Adrenal gland (tissue), 12 donors: ENCODE measurements around the gene FAIM2. TPM values are rescaled to one million over a fixed set of nuclear protein-coding genes. Genes with fewer than 3 reads are reported as not detected.

Experiments used
- DNase-seq, 7 donors: peaks; one replicate each; pipeline ENCODE4 v3.0.0-alpha.2; 2019 to 2020
- H3K27ac ChIP-seq, 5 donors: fragments of 200-600 bp; sonication (generic) in 4 of 5; 1 replicate in 3 of 5; 2 replicates in 2 of 5; pipeline versions ENCODE4 v1.5.1 to v1.8.0; 2016 to 2020; ENCODE audit warnings: mild to moderate bottlenecking in 1 of 5
- H3K27me3 ChIP-seq: fragments of 200-600 bp; 2 replicates; pipeline ENCODE4 v1.8.0; 2021
- H3K36me3 ChIP-seq, 2 donors: fragments of 200-600 bp; replicated peaks in 1 of 2; 1 replicate in 1 of 2; 2 replicates in 1 of 2; pipeline versions ENCODE4 v1.5.1 to v1.8.0; 2018 to 2022
- H3K4me1 ChIP-seq, 2 donors: fragments of 200-600 bp; replicated peaks in 1 of 2; 1 replicate in 1 of 2; 2 replicates in 1 of 2; pipeline versions ENCODE4 v1.5.1 to v1.8.0; 2018 to 2021
- H3K4me3 ChIP-seq, 4 donors: fragments of 200-600 bp; sonication (generic) in 3 of 4; one replicate each; pipeline ENCODE4 v1.5.1; 2016 to 2018
- H3K9me3 ChIP-seq, 3 donors: fragments of 200-600 bp; sonication (generic) in 1 of 3; replicated peaks in 1 of 3; 1 replicate in 2 of 3; 2 replicates in 1 of 3; pipeline versions ENCODE4 v1.5.1 to v1.8.0; 2016 to 2021
- POLR2A ChIP-seq, 2 donors: fragments of 450-650 bp; IDR thresholded peaks; one replicate each; pipeline ENCODE4 v1.6.1; 2017; ENCODE audit warnings: antibody characterized with exemption in 2 of 2, mild to moderate bottlenecking in 2 of 2, moderate library complexity in 1 of 2
- WGBS, 4 donors: extraction: QIAGEN DNeasy Blood & Tissue Kit in 2 of 4; methylation state at CpG; one replicate each; pipeline versions ENCODE4 v1.1.5 to v1.1.7; 2013 to 2017; 5-methylcytosine and 5-hydroxymethylcytosine counted together
- intact Hi-C, 2 donors: fragments of 100-400 bp; cut with DNase I; formaldehyde crosslinking; loops; one replicate each; pipeline versions ENCODE4 v1.14.1 to v1.15.0; 2022 to 2023
- polyA plus RNA-seq, 3 donors: library from polyadenylated mRNA; stranded (reverse); fragments of 200-250 nt in 2 of 3; fragments of 350-450 nt in 1 of 3; fragmentation: Illumina TruSeq in 1 of 3; extraction: RNeasy Lipid Tissue Mini Kit (QIAGEN cat#74804) in 1 of 3; gene quantifications; one replicate each; pipeline ENCODE4 v1.2.3, GENCODE V29; 2013 to 2014
- total RNA-seq, 9 donors: library from RNA; depleted of rRNA in 4 of 9; stranded (reverse); fragments of >200 nt in 4 of 9; fragments of 120-200 nt in 1 of 9; fragmentation: NEBNext Ultra II Directional in 1 of 9; extraction: Animal tissue kit (Norgen Biotek cat#: 25700) in 1 of 9; gene quantifications; one replicate each; pipeline versions ENCODE4 v1.1.0 to v1.2.4, GENCODE V29; 2013 to 2023
- TF ChIP-seq, protein P1 (sequence below), 6 experiments: fragments of 450-650 bp in 4 of 6; fragments of 200-600 bp in 2 of 6; sonication (generic) in 1 of 6; IDR thresholded peaks; 1 replicate in 5 of 6; 2 replicates in 1 of 6; pipeline versions ENCODE4 v1.5.1 to v1.8.0; 2016 to 2021; ENCODE audit warnings: antibody characterized with exemption in 6 of 6, mild to moderate bottlenecking in 2 of 6, moderate library complexity in 1 of 6
- donor health status: healthy with polysubstance abuse.
- donor health status: Bipolar disorder and iron deficiency.
- donor health status: DM: yes; HTN: yes; CAD: no.
- donor health status: DM: no; HTN: no; CAD: no.
- donor health status: DM: no; HTN: no; CAD: no.
- donor health status: DM: yes; HTN: yes; CAD: no.

FAIM2 gene
- total and polyA plus RNA-seq, 12 donors: 0.35 to 50.8 (median 8.7) TPM

GRCh38 chr12:49854976-49855375 is 48.7 kb downstream of the FAIM2 start:
- DNase-seq: no peak
- intact Hi-C loops: no loop called here
- 89 to 97% (median 94%) methylated on average over 4 of the region's 4 CpGs for WGBS, 4 donors
- H3K4me1 ChIP-seq: no peaks in the 10 kb centered on the region
- TF ChIP-seq POLR2A (IDR thresholded peaks at IDR 0.05): no peak
- TF ChIP-seq, protein P1, sequence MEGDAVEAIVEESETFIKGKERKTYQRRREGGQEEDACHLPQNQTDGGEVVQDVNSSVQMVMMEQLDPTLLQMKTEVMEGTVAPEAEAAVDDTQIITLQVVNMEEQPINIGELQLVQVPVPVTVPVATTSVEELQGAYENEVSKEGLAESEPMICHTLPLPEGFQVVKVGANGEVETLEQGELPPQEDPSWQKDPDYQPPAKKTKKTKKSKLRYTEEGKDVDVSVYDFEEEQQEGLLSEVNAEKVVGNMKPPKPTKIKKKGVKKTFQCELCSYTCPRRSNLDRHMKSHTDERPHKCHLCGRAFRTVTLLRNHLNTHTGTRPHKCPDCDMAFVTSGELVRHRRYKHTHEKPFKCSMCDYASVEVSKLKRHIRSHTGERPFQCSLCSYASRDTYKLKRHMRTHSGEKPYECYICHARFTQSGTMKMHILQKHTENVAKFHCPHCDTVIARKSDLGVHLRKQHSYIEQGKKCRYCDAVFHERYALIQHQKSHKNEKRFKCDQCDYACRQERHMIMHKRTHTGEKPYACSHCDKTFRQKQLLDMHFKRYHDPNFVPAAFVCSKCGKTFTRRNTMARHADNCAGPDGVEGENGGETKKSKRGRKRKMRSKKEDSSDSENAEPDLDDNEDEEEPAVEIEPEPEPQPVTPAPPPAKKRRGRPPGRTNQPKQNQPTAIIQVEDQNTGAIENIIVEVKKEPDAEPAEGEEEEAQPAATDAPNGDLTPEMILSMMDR (IDR thresholded peaks at IDR 0.05): no peak
- H3K36me3 ChIP-seq: no peaks in the 10 kb centered on the region
- H3K27me3 ChIP-seq: no peaks in the 10 kb centered on the region
- no peak overlapping the region for H3K27ac ChIP-seq
- H3K4me3 ChIP-seq: no peak overlapping the region
- no peaks in the 10 kb centered on the region for H3K9me3 ChIP-seq

GRCh38 chr12:49853671-49854070 is 50.0 kb downstream of the FAIM2 start:
- intact Hi-C loops: no loop called here
- no peaks in the 10 kb centered on the region for H3K36me3 ChIP-seq
- DNase-seq: no peak
- no peak for TF ChIP-seq POLR2A (IDR thresholded peaks at IDR 0.05)
- TF ChIP-seq, protein P1 (IDR thresholded peaks at IDR 0.05): no peak
- no peak overlapping the region for H3K27ac ChIP-seq
- no peak overlapping the region for H3K4me3 ChIP-seq
- no peaks in the 10 kb centered on the region for H3K27me3 ChIP-seq
- 80 to 86% (median 84%) methylated on average over 2 of the region's 2 CpGs for WGBS, 4 donors
- H3K9me3 ChIP-seq: no peaks in the 10 kb centered on the region
- H3K4me1 ChIP-seq: no peaks in the 10 kb centered on the region

DNA sequence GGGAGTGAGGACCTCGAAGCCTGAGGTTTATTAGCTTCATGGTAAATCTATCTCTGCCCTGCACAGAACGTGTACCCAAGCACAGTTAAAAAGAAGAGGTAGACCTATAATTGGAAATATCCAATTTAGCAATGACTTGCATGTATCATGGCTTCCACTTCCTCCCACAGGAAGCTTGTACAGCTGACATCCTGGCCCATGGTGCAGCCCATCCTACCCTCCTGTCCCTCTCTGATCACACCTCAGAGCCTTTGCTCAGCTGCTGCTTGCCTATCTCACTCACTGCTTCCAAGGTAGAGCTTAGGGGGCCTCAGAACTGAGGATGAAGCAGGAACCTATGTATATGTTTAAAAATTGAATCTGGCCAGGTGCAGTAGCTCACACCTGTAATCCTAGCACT is 56.5 kb downstream of the FAIM2 start:
- DNase-seq: no peak
- H3K9me3 ChIP-seq: no peaks in the 10 kb centered on the region
- H3K27ac ChIP-seq: no peak overlapping the region
- H3K27me3 ChIP-seq: no peaks in the 10 kb centered on the region
- TF ChIP-seq, protein P1 (IDR thresholded peaks at IDR 0.05): no peak
- no peak for TF ChIP-seq POLR2A (IDR thresholded peaks at IDR 0.05)
- 40 to 65% (median 45%) methylated on average over 2 of the region's 2 CpGs for WGBS, 4 donors
- intact Hi-C loops: loop anchor here in 1 of 2 donors (10.0 kb wide), 1 partner anchor 72 kb away; no protein-coding TSS in a partner anchor
- H3K36me3 ChIP-seq: no peaks in the 10 kb centered on the region
- no peak overlapping the region for H3K4me3 ChIP-seq
- H3K4me1 ChIP-seq: peaks cover 8 to 14% of the 10 kb centered on the region in 2 donors

GRCh38 chr12:49846032-49846431 is 57.7 kb downstream of the FAIM2 start:
- 78 to 85% (median 81%) methylated on average over 2 of the region's 2 CpGs for WGBS, 4 donors
- H3K4me1 ChIP-seq: peaks cover 8 to 23% of the 10 kb centered on the region in 2 donors
- H3K9me3 ChIP-seq: no peaks in the 10 kb centered on the region
- no peak overlapping the region for H3K4me3 ChIP-seq
- no peaks in the 10 kb centered on the region for H3K36me3 ChIP-seq
- intact Hi-C loops: loop anchor here in 1 of 2 donors (10.0 kb wide), 1 partner anchor 71 kb away; no protein-coding TSS in a partner anchor
- no peak overlapping the region for H3K27ac ChIP-seq
- DNase-seq: no peak
- no peaks in the 10 kb centered on the region for H3K27me3 ChIP-seq
- TF ChIP-seq POLR2A (IDR thresholded peaks at IDR 0.05): no peak
- TF ChIP-seq, protein P1 (IDR thresholded peaks at IDR 0.05): no peak
